GM18858 (cell line): Measurements from ENCODE around the gene RAB19.

Experiments
- ATAC-seq: cut with Tn5 transposase; IDR thresholded peaks from one replicate; pipeline ENCODE4 v1.9.1; 2021; ENCODE audit not compliant: unreplicated experiment

The RAB19 gene, protein sequence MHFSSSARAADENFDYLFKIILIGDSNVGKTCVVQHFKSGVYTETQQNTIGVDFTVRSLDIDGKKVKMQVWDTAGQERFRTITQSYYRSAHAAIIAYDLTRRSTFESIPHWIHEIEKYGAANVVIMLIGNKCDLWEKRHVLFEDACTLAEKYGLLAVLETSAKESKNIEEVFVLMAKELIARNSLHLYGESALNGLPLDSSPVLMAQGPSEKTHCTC

DNA sequence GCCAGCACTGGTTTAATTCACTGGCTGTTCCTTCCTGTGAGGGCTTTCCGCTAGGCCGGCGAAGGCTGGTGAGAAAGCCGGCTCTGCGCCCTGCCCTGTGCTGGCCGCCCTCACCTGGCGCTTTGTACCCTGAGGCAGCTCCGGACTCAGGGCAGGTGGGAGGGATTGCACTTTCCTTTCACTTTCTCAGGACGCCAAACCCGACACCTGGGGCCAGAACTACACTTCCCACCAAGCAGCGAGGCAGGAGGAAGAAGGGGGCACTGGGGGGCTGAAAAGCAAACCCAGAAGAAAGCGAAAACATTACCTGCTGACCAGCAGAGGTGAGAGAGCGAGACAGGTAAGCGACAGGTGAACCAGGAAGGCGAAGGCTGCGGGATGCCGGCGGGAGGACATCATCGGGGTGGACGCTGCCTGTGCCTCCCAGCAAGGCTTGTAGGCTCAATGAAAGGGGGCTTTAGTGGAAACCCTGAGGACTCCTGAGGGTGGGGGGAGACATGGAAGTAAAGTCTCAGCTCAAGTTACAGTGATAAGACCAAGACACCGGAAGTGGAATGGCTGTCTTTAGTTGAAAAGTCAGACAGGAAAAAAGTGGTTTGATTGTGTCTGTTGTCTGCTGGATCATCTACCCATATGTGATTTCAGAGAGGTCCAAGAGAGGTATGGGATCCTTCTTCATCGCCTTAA lies at the start of gene RAB19:
Gene RAB19, plus strand, starts transcription at position 181 of the 687 bp plus-strand sequence. CDS start 3,589 bp downstream, outside the sequence.
- no peak for ATAC-seq

- ATAC-seq, result no peak
Observed at GRCh38 chr7:140358024-140358411, 45.8 kb upstream of the RAB19 start.

- no peak for ATAC-seq
Observed at GRCh38 chr7:140358412-140359051, 45.3 kb upstream of the RAB19 start.

DNA sequence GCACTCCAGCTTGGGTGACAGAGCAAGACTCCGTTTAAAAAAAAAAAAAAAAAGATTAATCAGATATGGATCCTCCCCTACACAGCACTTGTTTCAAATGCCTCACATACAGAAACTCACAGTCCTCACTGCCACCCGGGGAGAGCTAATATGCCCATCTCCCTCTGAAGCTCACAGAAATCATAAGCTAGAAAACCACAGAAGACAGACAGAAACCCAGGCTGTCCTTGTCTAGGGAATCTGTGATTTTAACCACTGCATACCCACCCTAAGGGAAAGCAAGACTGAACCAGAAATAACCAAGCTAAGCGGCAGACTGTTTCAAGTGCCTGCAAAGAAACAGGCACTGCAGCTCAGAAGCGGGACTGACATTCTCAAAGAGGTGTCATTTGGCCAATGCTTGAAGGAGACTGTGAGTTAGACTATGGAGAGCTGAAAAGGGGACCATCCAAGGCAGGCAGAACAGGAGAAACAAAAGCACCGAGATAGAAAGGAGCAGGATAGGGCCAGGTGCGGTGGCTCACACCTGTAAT lies 43.1 kb upstream of the RAB19 start:
- ATAC-seq, result no peak

- no peak for ATAC-seq
Observed at GRCh38 chr7:140364819-140365218, 39.0 kb upstream of the RAB19 start.

DNA sequence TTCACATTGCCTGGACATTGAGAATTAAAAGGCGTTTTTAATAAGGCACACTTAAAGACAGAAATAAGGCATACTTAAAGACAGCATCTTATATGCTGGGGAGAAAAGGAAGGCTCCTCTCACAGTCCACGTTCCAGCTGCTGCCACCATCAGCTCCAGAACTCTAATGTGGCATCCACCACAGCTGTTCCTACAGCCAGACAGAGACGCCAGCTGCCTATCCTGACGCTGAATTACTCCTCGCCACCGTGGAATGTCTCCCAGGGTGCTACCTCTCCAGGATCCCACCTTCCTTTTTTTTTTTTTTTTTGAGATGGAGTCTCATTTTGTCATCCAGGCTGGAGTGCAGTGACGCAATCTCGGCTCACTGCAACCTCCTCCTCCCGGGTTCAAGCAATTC lies 36.3 kb upstream of the RAB19 start:
- ATAC-seq, result no peak

DNA sequence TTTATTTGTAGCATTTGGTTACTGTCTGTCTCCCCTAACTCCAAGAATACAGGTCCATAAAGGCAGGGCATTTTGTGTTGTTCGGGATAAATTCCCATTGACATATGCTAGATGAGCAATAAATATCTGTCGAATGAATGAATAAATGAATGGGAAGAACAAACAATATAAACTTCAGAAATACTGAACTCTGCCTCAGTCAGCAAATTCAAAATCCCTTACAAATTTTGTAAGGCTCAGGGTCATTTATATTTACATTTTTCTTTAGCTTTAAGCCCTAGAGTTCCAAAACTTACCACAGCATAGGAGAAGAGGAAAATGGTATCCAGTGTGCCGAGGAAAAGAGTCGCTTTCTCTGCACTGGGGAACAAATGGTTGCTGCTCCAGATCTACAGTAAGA lies 34.6 kb upstream of the RAB19 start:
- ATAC-seq, result no peak

DNA sequence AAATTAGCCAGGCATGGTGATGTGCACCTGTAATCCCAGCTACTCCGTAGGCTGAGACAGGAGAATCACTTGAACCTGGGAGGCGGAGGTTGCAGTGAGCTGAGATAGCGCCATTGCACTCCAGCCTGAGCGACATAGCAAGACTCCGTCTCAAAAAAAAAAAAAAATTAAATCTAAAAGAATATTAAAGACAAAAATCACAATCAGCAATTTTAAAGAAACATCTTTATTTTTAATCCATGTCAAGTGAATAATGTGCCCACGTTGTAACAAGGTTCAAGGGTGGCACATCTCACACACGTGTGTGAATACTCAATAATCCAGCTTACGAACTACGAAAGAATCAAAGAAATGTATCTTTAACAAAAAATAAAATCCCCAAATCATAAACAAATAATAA lies 28.5 kb upstream of the RAB19 start:
- no peak for ATAC-seq

GRCh38 chr7:140375892-140376730 lies 27.7 kb upstream of the RAB19 start:
- ATAC-seq, result peak; percentile 44

DNA sequence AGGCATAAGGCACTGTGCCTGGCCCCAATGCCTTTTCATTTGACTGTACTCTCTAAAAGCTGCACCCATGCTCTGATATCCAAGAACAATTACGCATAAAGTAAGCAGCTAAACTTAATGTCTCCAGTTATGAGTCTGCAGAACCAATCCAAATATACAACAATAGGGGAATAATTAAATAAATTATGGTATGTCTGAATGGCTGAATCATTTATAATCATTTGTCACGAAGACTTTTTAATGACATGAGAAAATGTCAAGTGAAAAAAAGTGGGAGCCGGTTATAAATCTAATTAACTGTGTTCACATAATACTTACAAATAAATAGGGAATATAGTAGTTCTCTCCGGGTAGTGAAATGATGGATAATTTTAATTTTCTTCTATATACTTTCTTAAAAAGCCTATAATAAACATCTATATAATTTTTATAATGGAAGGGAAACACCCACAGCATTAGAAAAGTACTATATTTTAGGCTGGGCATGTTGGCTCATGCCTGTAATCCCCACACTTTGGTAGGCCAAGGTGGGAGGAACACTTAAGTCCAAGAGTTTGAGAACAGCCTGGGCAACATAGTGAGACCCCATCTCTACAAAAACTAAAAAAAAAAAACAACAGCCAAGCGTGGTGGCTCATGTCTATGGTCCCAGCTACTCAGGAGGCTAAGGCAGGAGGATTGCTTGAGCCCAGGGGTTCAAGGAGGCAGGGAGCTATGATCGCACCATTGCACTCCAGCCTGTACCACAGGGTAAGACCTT lies 19.7 kb upstream of the RAB19 start:
- ATAC-seq, result no peak

GRCh38 chr7:140384894-140385545 lies 18.8 kb upstream of the RAB19 start:
- ATAC-seq, result no peak

DNA sequence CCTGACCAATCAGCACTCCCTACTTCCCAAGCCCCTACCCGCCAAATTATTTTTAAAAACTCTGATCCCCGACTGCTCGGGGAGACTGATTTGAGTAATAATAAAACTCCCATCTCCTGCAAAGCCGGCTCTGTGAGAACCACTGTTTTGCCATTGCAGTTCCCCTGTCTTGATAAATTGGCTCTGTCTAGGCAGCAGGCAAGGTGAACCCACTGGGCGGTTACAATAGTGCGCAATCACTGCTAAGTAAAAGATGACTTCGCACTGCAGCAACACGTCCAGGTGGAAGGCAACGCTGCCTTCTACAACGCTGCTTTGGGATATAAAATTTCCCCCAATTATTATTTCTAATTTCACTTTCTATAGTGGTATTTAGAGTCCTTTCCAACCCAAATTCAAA lies 14.4 kb upstream of the RAB19 start:
- no peak for ATAC-seq

DNA sequence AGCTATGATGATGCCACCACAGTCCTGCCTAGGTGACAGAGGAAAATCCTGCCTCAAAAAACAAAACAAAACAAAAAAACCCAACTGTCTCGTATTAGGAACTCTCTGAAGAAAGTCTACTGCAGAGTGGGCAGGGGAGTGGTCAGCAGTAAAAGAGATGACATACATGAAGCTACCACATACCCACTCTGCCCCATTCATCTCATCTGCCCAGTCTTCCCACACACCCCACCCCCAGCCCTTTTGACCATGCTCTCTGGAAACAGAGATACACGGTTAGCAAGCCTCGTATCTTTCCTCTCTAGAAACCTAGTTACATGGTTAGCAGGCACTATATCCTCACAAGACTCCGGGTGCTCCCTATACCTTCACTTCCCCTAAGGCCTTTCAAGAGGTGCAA lies 13.8 kb upstream of the RAB19 start:
- ATAC-seq, result peak; percentile 14

DNA sequence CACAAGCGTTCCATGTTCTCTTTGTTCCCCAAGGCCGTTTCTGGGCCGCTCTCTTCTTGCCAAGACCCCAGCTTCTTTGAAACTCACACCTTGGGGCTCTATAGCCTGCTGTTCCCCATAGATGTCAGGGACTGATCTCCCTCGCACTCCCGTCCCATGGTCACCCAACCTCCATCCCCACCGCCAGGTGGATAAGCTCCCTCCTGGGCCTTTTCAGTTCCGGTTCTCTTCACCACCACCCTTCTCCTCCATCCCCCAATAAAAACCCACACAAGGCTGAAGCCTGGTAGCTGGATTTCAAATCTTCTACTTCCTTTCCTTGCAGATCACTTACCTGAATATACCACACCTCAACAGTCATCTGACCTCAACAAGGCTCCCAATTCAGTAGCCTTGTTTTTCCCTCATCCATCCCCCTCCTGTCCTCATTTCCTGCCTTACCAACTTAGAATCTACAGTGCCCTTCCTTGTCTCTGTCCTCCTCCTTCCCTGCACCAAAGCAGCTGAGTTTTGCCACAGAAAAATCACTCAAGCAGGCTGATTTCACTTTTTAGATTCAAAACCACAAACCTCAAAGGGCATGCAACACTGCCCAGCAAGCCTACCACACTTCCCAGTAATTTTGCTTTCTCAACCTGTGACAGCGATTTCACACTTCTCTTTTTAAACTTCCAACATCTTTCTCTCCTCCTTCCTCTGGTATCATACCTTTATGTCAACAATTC lies 13.2 kb upstream of the RAB19 start:
- peak; percentile 75 for ATAC-seq

DNA sequence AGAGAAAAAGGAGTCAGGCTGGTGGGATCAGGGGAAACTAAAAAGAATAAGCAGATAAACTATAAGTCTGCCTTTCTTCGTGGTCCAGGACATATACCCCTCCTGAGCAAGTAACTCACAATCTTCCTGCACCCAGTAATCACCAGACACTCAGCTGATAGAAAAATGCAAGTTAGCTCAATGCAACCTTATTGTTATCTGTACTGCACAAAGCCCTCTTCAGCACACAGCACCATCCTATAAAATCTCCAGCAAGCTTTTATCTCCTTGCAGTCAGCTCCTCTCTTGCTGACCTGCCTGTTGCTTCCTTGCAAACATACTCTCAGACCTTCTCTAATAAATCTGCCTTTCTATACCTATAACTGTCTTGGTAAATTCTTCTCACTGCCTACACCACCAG lies 12.2 kb upstream of the RAB19 start:
- ATAC-seq, result no peak

DNA sequence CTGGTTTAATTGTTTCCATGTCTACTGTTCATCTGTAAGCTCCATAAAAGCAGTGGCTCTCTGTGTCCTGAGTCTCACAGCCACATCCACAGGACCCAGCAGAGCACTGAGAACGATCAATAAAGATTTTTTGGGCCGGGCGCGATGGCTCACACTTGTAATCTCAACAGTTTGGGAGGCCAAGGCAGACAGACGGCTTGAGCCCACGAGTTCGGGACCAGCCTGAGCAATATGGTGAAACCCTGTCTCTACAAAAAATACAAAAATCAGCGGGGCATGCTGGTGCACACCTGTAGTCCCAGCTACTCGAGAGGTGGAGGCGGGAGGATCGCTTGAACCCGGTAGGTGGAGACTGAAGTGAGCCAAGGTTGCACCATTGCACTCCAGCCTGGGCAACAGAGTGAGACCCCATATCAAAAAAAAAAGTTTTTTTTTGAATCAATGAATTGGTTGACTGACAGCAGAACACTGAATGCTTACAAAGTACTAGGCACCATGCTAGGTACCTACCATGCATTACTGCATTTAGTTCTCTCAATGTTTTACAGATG lies 10.0 kb upstream of the RAB19 start:
- no peak for ATAC-seq

DNA sequence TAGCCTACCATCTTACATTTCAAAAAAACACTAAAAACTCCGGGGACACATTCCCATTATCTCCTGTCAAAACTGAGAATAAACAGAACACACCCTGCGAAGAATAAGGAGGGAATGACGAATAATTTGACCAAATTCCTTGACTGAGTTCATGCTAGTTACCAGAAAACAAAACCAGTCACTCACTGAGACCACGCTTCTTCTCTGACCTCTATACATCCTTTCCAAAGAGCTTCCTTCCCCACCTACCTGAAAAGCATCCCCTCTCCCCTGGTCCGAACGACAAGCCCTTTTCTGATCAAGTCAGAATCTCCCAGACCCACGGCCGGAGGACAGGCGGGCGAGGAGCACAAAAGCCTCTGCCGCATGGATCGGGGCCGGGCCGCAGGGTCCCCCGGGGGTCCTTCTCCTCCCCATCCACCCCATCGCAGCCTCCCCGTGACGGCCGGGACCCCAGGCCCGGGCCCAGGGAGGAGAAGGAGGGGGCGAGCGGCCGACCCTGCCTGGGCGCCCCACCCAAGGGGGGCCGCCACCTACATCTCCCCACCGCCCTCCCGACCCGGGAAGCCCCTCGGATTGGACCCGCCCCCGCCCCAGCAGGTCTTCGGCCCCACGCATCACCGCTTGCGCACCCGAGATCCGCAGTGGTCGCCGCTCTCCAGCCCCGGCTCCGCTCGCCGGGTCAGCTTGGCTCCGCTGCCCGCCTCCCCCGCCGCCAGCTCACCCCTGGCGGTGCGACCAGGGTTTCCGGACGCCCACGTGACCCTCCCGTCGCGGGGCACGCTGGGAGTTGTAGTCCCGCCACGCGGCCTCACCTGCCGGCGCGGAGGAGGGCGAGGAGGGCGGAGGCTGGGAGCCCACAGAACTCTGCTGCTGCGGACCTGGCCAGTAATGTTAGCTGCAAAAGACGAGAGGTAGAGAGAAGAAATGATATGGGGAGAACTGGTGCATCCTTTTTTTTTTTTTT lies 5.8 kb upstream of the RAB19 start, which contains the start of gene SLC37A3:
Gene SLC37A3, minus strand, starts transcription at position 747 of the 967 bp plus-strand sequence. CDS start 16,004 bp downstream, outside the sequence.
- peak; percentile 97 for ATAC-seq

- ATAC-seq, result no peak
Observed at GRCh38 chr7:140398821-140399220, 5.0 kb upstream of the RAB19 start.
